HepG2 (cell line): ENCODE measurements around the gene CHCHD6. TPM values are rescaled to one million over a fixed set of nuclear protein-coding genes. Genes with fewer than 3 reads are reported as not detected.
A peak's percentile ranks its signal among the peaks of the same experiment; 100 is the strongest.

Source experiments
- ATAC-seq: fragments of 200-7000 bp; cut with Tn5 transposase; 3 replicates; pipeline ENCODE4 v1.9.1; 2020; ENCODE audit warnings: mild to moderate bottlenecking, moderate library complexity
- BruUV-seq: library from RNA; stranded (reverse); fragments of 400-500 nt; replicated peaks from 2 replicates; lab custom pipeline; 2021; lab: Mats Ljungman, UMichigan
- CTCF ChIA-PET: fragments of 300-600 bp; formaldehyde crosslinking; extraction: SDS; loops from one replicate; lab custom pipeline; 2021; ENCODE audit warnings: low total read pairs, inconsistent platforms, low intra/inter-chr PET ratio; lab: Yijun Ruan, JAX
- POLR2A ChIA-PET: fragments of 350-600 bp; sonication (Branson Sonifier 250); formaldehyde crosslinking; loops from one replicate; lab custom pipeline; 2020; ENCODE audit warnings: antibody characterized with exemption, inconsistent platforms; lab: Yijun Ruan, JAX
- DNase-seq: peaks from one replicate; pipeline ENCODE4 v3.0.0-alpha.2; 2015; ENCODE audit warnings: low spot score
- FAIRE-seq: peaks from 3 replicates; lab custom pipeline; 2011; peaks lifted over from hg19 to GRCh38; lab: Jason Lieb, UNC
- H2AFZ ChIP-seq: one replicate; pipeline ENCODE4 v1.6.1; 2011; ENCODE audit warnings: low read length, inconsistent platforms
- H3K27ac ChIP-seq: fragments of 300-600 bp; 3 replicates; pipeline ENCODE4 v1.8.0; 2011; ENCODE audit warnings: mixed run types, mild to moderate bottlenecking, mixed read lengths, low read length, inconsistent platforms; ENCODE audit not compliant: insufficient read depth; ENCODE audit errors: extremely low read length
- H3K27me3 ChIP-seq, 2 experiments: fragments of 200-600 bp in 1 of 2; 2 replicates in 1 of 2; 3 replicates in 1 of 2; pipeline versions ENCODE4 v1.6.0 to v1.8.0; 2011; ENCODE audit warnings: low read length in 2 of 2, mild to moderate bottlenecking in 2 of 2, moderate library complexity in 2 of 2, inconsistent platforms in 1 of 2; ENCODE audit not compliant: insufficient read depth in 2 of 2, control insufficient read depth in 1 of 2
- H3K36me3 ChIP-seq, 2 experiments: fragments of 200-600 bp in 1 of 2; replicated peaks in 1 of 2; 2 replicates in 1 of 2; 3 replicates in 1 of 2; pipeline versions ENCODE4 v1.5.1 to v1.8.0; 2011; ENCODE audit warnings: low read length in 2 of 2, inconsistent platforms in 1 of 2; ENCODE audit not compliant: insufficient read depth in 2 of 2, control insufficient read depth in 1 of 2
- H3K4me1 ChIP-seq: 2 replicates; pipeline ENCODE4 v1.5.1; 2012; ENCODE audit warnings: low read length, inconsistent platforms; ENCODE audit not compliant: insufficient read depth
- H3K4me2 ChIP-seq: 2 replicates; pipeline ENCODE4 v1.6.0; 2011; ENCODE audit warnings: low read depth, low read length, inconsistent platforms
- H3K4me3 ChIP-seq, 3 experiments: fragments of 200-600 bp in 1 of 3; sonication (generic), shearing (Covaris generic) in 1 of 3; replicated peaks in 1 of 3; 2 replicates each; pipeline ENCODE4 v1.5.1; 2011 to 2016; ENCODE audit warnings: low read length in 3 of 3, inconsistent platforms in 2 of 3, low read depth in 2 of 3, mild to moderate bottlenecking in 2 of 3, control low read depth in 1 of 3, mixed read lengths in 1 of 3; ENCODE audit not compliant: insufficient read depth in 1 of 3
- H3K79me2 ChIP-seq: one replicate; pipeline ENCODE4 v1.6.1; 2011; ENCODE audit warnings: low read length, inconsistent platforms; ENCODE audit not compliant: insufficient read depth
- H3K9ac ChIP-seq: 2 replicates; pipeline ENCODE4 v1.6.0; 2011; ENCODE audit warnings: mild to moderate bottlenecking, low read depth, low read length, inconsistent platforms; ENCODE audit not compliant: insufficient read depth
- H3K9me3 ChIP-seq: 2 replicates; pipeline ENCODE4 v1.5.1; 2012; ENCODE audit warnings: mild to moderate bottlenecking, low read length
- H4K20me1 ChIP-seq: 2 replicates; pipeline ENCODE4 v1.6.0; 2011; ENCODE audit warnings: inconsistent platforms, mild to moderate bottlenecking, low read length, moderate library complexity; ENCODE audit not compliant: insufficient read depth
- CHD4 ChIP-seq: fragments of 200-600 bp; sonication (generic); IDR thresholded peaks from 2 replicates; pipeline ENCODE4 v1.7.0; 2017; ENCODE audit warnings: mild to moderate bottlenecking, low read length, borderline replicate concordance
- MTF2 ChIP-seq: sonication (generic); formaldehyde crosslinking; IDR thresholded peaks from 2 replicates; pipeline ENCODE4 v1.5.0; 2020; ENCODE audit warnings: missing genetic modification reagents, borderline replicate concordance
- STAG1 ChIP-seq: sonication (generic); formaldehyde crosslinking; IDR thresholded peaks from 2 replicates; pipeline ENCODE4 v1.4.0; 2020; ENCODE audit warnings: missing genetic modification reagents
- TBL1XR1 ChIP-seq: fragments of 150-350 bp; IDR thresholded peaks from 2 replicates; pipeline ENCODE4 v1.6.1; 2014; ENCODE audit warnings: borderline replicate concordance, low read length; ENCODE audit not compliant: partially characterized antibody
- ZNF124 ChIP-seq: sonication (generic); formaldehyde crosslinking; IDR thresholded peaks from 2 replicates; pipeline ENCODE4 v1.4.0; 2020; ENCODE audit warnings: missing genetic modification reagents
- ZNF431 ChIP-seq: sonication (generic); formaldehyde crosslinking; IDR thresholded peaks from 2 replicates; pipeline ENCODE4 v1.9.0; 2022; ENCODE audit warnings: missing genetic modification reagents, low read depth, mild to moderate bottlenecking, borderline replicate concordance
- ZNF713 ChIP-seq: sonication (generic); formaldehyde crosslinking; IDR thresholded peaks from 2 replicates; pipeline ENCODE4 v1.4.0; 2020; ENCODE audit warnings: mild to moderate bottlenecking, missing genetic modification reagents
- WGBS: methylation state at CpG from one replicate; pipeline ENCODE4 v1.1.6; 2017; ENCODE audit warnings: low lambda C conversion rate; 5-methylcytosine and 5-hydroxymethylcytosine counted together
- in situ Hi-C: cut with HindIII; loops from 2 replicates; pipeline ENCODE4 v1.10.0; 2017; ENCODE audit warnings: low pct_unique_long_range_greater_than_20kb; ENCODE audit not compliant: extremely low pct_ligation_motif_present
- intact Hi-C: fragments of 100-400 bp; cut with micrococcal nuclease; formaldehyde crosslinking; loops from one replicate; pipeline ENCODE4 v1.10.0; 2022; ENCODE audit not compliant: unreplicated experiment
- polyA plus RNA-seq, 8 experiments: library from polyadenylated mRNA; depleted of rRNA in 3 of 8; stranded (reverse) in 7 of 8; unstranded in 1 of 8; fragments of >200 nt; fragmentation: Illumina TruSeq in 4 of 8; extraction: Trizol in 4 of 8; gene quantifications; 2 replicates each; pipeline versions ENCODE4 v1.2.1 to v1.2.3, GENCODE V29; 2011 to 2016; ENCODE audit warnings: low read depth in 4 of 8, missing spikeins in 1 of 8, mixed read lengths in 1 of 8; ENCODE audit not compliant: insufficient read depth in 1 of 8
- total RNA-seq, 5 experiments: library from RNA; depleted of rRNA; stranded (reverse); fragments of >200 nt; fragmentation: Illumina TruSeq; extraction: Trizol; gene quantifications; 2 replicates each; pipeline ENCODE4 v1.2.3, GENCODE V29; 2016; ENCODE audit warnings: low read depth in 1 of 5
- TF ChIP-seq, protein P1 (sequence below): sonication (generic); formaldehyde crosslinking; IDR thresholded peaks from 2 replicates; pipeline ENCODE4 v1.5.1; 2020; ENCODE audit warnings: missing genetic modification reagents, mild to moderate bottlenecking, borderline replicate concordance
- TF ChIP-seq, protein P2 (sequence below): IDR thresholded peaks from 2 replicates; pipeline ENCODE4 v1.6.1; 2018; ENCODE audit warnings: missing genetic modification reagents
- TF ChIP-seq, protein P3 (sequence below): sonication (generic); formaldehyde crosslinking; IDR thresholded peaks from 2 replicates; pipeline ENCODE4 v1.4.0; 2020; ENCODE audit warnings: missing genetic modification reagents
- TF ChIP-seq, protein P4 (sequence below): sonication (generic); formaldehyde crosslinking; IDR thresholded peaks from 2 replicates; pipeline ENCODE4 v1.5.0; 2020; ENCODE audit warnings: mild to moderate bottlenecking, missing genetic modification reagents, moderate library complexity
- TF ChIP-seq, protein P5 (sequence below): sonication (generic); formaldehyde crosslinking; IDR thresholded peaks from 2 replicates; pipeline ENCODE4 v1.4.0; 2020; ENCODE audit warnings: missing genetic modification reagents

Gene CHCHD6
- total and polyA plus RNA-seq, 2 of the 13 experiments (the other 11 are each of a cell fraction or from before 2014, with no cell fraction given), result 20.3 to 20.8 TPM

DNA sequence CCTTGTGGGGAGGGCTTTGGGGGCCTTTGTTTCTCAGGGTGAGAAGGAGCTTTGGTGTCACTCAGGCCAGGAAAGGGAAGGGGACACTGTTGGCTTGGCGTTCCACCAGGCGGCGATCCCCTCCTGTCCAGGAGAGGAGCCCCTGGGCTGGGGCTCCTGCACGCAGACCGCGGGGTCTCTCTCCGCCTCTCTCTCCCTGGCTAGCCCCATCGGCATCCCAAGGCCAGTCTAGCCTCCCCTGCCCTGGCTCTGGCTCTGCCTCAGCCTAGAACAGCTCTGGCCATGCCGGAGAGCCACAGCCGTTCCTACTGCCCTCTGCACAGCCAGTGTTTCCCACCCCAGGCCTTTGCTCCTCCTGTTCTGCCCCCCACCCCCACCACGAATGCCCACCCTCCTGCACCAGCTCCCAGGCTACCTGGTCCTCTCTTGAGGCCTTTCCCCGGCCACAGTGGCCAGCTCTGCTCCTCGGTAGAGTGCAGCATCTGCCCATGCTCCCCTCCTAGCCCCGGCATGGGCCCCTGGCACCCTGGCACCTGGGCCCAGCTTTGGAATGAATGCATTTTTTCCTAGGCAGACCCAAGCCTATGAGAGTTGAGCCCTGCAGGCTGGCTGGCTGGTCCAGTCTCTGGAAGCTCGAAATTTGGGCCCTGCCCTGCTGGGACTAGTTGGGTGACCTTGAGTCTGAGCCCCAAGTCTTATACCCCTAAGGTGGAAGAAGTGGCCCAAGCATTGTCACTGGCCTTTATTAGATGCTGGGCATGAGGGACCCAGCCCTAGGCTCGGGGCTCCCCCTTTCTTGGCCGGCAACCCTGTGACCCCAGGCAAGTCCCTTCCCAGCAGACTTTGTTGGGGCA is 281.3 kb downstream of the CHCHD6 start:
- CTCF ChIA-PET, result no interaction called here
- Histone ChIP-seq H2AFZ (no peak overlapping the region), H3K9ac (no peak overlapping the region), H3K36me3 (peaks cover 10 to 16% of the 10 kb centered on the region in 2 experiments; a peak in 3 of 5 replicates), H3K4me2 (peak overlapping the region; percentile 22; the same call in 1 of the 2 replicates), H4K20me1 (peaks cover 21% of the 10 kb centered on the region; the same call in 1 of the 2 replicates), H3K4me1 (peaks cover 25% of the 10 kb centered on the region), H3K27me3 (peaks cover 0 to 7% of the 10 kb centered on the region in 2 experiments; a peak in 2 of 5 replicates), H3K79me2 (peaks cover 15% of the 10 kb centered on the region), H3K9me3 (no peaks in the 10 kb centered on the region), H3K4me3 (no peak overlapping the region), H3K27ac (no peak overlapping the region)
- DNase-seq (no peak), FAIRE-seq (no peak)
- 96% methylated on average over 9 of the region's 17 CpGs for WGBS
- intact Hi-C loops, result loop anchor here (10.0 kb wide), 2 partner anchors 311 to 559 kb away; no protein-coding TSS in a partner anchor
- POLR2A ChIA-PET, result no interaction called here
- BruUV-seq, result TSS peak; percentile 37
- TF ChIP-seq ZNF713 (CRISPR knock-in tag) (no peak), CHD4 (no peak), TBL1XR1 (no peak), MTF2 (CRISPR knock-in tag) (no peak), ZNF124 (no peak), STAG1 (CRISPR knock-in tag) (peak; percentile 15; the same call in 1 of the 2 replicates), ZNF431 (CRISPR knock-in tag) (no peak)
- TF ChIP-seq, protein P1, sequence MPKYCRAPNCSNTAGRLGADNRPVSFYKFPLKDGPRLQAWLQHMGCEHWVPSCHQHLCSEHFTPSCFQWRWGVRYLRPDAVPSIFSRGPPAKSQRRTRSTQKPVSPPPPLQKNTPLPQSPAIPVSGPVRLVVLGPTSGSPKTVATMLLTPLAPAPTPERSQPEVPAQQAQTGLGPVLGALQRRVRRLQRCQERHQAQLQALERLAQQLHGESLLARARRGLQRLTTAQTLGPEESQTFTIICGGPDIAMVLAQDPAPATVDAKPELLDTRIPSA (CRISPR knock-in tag), result no peak
- TF ChIP-seq, protein P2, sequence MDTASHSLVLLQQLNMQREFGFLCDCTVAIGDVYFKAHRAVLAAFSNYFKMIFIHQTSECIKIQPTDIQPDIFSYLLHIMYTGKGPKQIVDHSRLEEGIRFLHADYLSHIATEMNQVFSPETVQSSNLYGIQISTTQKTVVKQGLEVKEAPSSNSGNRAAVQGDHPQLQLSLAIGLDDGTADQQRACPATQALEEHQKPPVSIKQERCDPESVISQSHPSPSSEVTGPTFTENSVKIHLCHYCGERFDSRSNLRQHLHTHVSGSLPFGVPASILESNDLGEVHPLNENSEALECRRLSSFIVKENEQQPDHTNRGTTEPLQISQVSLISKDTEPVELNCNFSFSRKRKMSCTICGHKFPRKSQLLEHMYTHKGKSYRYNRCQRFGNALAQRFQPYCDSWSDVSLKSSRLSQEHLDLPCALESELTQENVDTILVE (CRISPR knock-in tag), result no peak
- TF ChIP-seq, protein P3, sequence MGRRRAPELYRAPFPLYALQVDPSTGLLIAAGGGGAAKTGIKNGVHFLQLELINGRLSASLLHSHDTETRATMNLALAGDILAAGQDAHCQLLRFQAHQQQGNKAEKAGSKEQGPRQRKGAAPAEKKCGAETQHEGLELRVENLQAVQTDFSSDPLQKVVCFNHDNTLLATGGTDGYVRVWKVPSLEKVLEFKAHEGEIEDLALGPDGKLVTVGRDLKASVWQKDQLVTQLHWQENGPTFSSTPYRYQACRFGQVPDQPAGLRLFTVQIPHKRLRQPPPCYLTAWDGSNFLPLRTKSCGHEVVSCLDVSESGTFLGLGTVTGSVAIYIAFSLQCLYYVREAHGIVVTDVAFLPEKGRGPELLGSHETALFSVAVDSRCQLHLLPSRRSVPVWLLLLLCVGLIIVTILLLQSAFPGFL (CRISPR knock-in tag), result no peak
- TF ChIP-seq, protein P4, sequence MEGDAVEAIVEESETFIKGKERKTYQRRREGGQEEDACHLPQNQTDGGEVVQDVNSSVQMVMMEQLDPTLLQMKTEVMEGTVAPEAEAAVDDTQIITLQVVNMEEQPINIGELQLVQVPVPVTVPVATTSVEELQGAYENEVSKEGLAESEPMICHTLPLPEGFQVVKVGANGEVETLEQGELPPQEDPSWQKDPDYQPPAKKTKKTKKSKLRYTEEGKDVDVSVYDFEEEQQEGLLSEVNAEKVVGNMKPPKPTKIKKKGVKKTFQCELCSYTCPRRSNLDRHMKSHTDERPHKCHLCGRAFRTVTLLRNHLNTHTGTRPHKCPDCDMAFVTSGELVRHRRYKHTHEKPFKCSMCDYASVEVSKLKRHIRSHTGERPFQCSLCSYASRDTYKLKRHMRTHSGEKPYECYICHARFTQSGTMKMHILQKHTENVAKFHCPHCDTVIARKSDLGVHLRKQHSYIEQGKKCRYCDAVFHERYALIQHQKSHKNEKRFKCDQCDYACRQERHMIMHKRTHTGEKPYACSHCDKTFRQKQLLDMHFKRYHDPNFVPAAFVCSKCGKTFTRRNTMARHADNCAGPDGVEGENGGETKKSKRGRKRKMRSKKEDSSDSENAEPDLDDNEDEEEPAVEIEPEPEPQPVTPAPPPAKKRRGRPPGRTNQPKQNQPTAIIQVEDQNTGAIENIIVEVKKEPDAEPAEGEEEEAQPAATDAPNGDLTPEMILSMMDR (CRISPR knock-in tag), result peak; percentile 20
- TF ChIP-seq, protein P5, sequence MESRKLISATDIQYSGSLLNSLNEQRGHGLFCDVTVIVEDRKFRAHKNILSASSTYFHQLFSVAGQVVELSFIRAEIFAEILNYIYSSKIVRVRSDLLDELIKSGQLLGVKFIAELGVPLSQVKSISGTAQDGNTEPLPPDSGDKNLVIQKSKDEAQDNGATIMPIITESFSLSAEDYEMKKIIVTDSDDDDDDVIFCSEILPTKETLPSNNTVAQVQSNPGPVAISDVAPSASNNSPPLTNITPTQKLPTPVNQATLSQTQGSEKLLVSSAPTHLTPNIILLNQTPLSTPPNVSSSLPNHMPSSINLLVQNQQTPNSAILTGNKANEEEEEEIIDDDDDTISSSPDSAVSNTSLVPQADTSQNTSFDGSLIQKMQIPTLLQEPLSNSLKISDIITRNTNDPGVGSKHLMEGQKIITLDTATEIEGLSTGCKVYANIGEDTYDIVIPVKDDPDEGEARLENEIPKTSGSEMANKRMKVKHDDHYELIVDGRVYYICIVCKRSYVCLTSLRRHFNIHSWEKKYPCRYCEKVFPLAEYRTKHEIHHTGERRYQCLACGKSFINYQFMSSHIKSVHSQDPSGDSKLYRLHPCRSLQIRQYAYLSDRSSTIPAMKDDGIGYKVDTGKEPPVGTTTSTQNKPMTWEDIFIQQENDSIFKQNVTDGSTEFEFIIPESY, result peak; percentile 84
- TF ChIP-seq, all 625 proteins: peak for 3
- in situ Hi-C loops, result no loop called here
- ATAC-seq, result 0 out of 3 replicates have a peak, but pooled peaks have one; percentile 3
